Natural killer cell (primary cell): Measurements from ENCODE around the gene LIPE. TPM values are rescaled to one million over a fixed set of nuclear protein-coding genes. Genes with fewer than 3 reads are reported as not detected.

ENCODE experiments used
- ATAC-seq, 3 donors: fragments of 150-1000 bp in 2 of 3; fragments of 200-7000 bp in 1 of 3; cut with Tn5 transposase; 1 replicate in 1 of 3; 2 replicates in 2 of 3; pipeline ENCODE4 v1.10.0; 2021; ENCODE audit warnings: mild to moderate bottlenecking in 2 of 3, moderate library complexity in 2 of 3
- DNase-seq, 2 donors: peaks; one replicate each; pipeline versions ENCODE4 v3.0.0 to v3.0.0-alpha.2; 2013 to 2021; ENCODE audit warnings: mixed read lengths in 1 of 2
- H3K27ac ChIP-seq: one replicate; pipeline ENCODE4 v1.5.1; 2013; ENCODE audit warnings: mild to moderate bottlenecking, low read length
- H3K27me3 ChIP-seq: one replicate; pipeline ENCODE4 v1.6.1; 2013; ENCODE audit warnings: low read length; ENCODE audit not compliant: control insufficient read depth, insufficient read depth
- H3K36me3 ChIP-seq: one replicate; pipeline ENCODE4 v1.6.1; 2013; ENCODE audit warnings: low read length; ENCODE audit not compliant: control insufficient read depth, insufficient read depth
- H3K4me1 ChIP-seq: one replicate; pipeline ENCODE4 v1.6.1; 2013; ENCODE audit warnings: low read length; ENCODE audit not compliant: control insufficient read depth, insufficient read depth
- H3K4me3 ChIP-seq: one replicate; pipeline ENCODE4 v1.5.1; 2013; ENCODE audit warnings: low read length
- H3K9me3 ChIP-seq: one replicate; pipeline ENCODE4 v1.6.1; 2013; ENCODE audit warnings: low read length; ENCODE audit not compliant: control insufficient read depth, insufficient read depth
- H3K27ac Mint-ChIP-seq, 2 donors: one replicate each; pipeline ENCODE4 v1.8.0; 2022; ENCODE audit warnings: mild to moderate bottlenecking in 2 of 2, mixed read lengths in 2 of 2, moderate library complexity in 1 of 2
- H3K27me3 Mint-ChIP-seq, 2 donors: one replicate each; pipeline ENCODE4 v1.8.0; 2022; ENCODE audit warnings: low read depth in 2 of 2, mixed read lengths in 2 of 2
- H3K36me3 Mint-ChIP-seq: one replicate; pipeline ENCODE4 v1.8.0; 2022; ENCODE audit warnings: mixed read lengths
- H3K4me1 Mint-ChIP-seq, 2 donors: one replicate each; pipeline ENCODE4 v1.8.0; 2022; ENCODE audit warnings: mixed read lengths in 2 of 2
- H3K4me3 Mint-ChIP-seq: one replicate; pipeline ENCODE4 v1.8.0; 2022; ENCODE audit warnings: mild to moderate bottlenecking, moderate library complexity, mixed read lengths
- H3K9me3 Mint-ChIP-seq, 2 donors: one replicate each; pipeline ENCODE4 v1.8.0; 2022; ENCODE audit warnings: mixed read lengths in 2 of 2
- WGBS: methylation state at CpG from one replicate; pipeline ENCODE4 v1.1.7; 2013; ENCODE audit warnings: missing lambda C conversion rate; ENCODE audit not compliant: insufficient coverage; 5-methylcytosine and 5-hydroxymethylcytosine counted together
- intact Hi-C: fragments of 100-400 bp; cut with micrococcal nuclease; formaldehyde crosslinking; loops from one replicate; pipeline ENCODE4 v1.14.2; 2022
- total RNA-seq, 4 donors: library from RNA; stranded (reverse); fragments of 120-200 nt in 1 of 4; gene quantifications; one replicate each; pipeline versions ENCODE4 v1.2.3 to v1.2.4, GENCODE V29; 2013 to 2022
- TF ChIP-seq, protein P1 (sequence below): fragments of 200-600 bp; IDR thresholded peaks from one replicate; pipeline ENCODE4 v1.8.0; 2022; ENCODE audit warnings: antibody characterized with exemption

LIPE gene
- total RNA-seq, 3 donors from 2014 or later (not counting 1 experiment from before 2014, with no cell fraction given) = 5.3 to 13.3 (median 11.7) TPM

GRCh38 chr19:42376177-42376555 is 51.0 kb downstream of the LIPE start:
- no peaks in the 10 kb centered on the region for H3K9me3 Mint-ChIP-seq
- intact Hi-C loops = no loop called here
- no peaks in the 10 kb centered on the region for H3K36me3 Mint-ChIP-seq
- H3K4me1 ChIP-seq = no peaks in the 10 kb centered on the region
- no peak overlapping the region for H3K4me3 ChIP-seq
- no peaks in the 10 kb centered on the region for H3K27me3 Mint-ChIP-seq
- no peak overlapping the region for H3K4me3 Mint-ChIP-seq
- H3K9me3 ChIP-seq = no peaks in the 10 kb centered on the region
- H3K27me3 ChIP-seq = peaks cover 2% of the 10 kb centered on the region
- TF ChIP-seq, protein P1, sequence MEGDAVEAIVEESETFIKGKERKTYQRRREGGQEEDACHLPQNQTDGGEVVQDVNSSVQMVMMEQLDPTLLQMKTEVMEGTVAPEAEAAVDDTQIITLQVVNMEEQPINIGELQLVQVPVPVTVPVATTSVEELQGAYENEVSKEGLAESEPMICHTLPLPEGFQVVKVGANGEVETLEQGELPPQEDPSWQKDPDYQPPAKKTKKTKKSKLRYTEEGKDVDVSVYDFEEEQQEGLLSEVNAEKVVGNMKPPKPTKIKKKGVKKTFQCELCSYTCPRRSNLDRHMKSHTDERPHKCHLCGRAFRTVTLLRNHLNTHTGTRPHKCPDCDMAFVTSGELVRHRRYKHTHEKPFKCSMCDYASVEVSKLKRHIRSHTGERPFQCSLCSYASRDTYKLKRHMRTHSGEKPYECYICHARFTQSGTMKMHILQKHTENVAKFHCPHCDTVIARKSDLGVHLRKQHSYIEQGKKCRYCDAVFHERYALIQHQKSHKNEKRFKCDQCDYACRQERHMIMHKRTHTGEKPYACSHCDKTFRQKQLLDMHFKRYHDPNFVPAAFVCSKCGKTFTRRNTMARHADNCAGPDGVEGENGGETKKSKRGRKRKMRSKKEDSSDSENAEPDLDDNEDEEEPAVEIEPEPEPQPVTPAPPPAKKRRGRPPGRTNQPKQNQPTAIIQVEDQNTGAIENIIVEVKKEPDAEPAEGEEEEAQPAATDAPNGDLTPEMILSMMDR = no peak
- no peak overlapping the region for H3K27ac Mint-ChIP-seq
- 98% methylated on average over 17 of the region's 17 CpGs for WGBS
- no peak for DNase-seq
- no peaks in the 10 kb centered on the region for H3K36me3 ChIP-seq
- no peak overlapping the region for H3K27ac ChIP-seq
- no peaks in the 10 kb centered on the region for H3K4me1 Mint-ChIP-seq
- no peak for ATAC-seq

- H3K4me1 Mint-ChIP-seq = no peaks in the 10 kb centered on the region
- no peaks in the 10 kb centered on the region for H3K36me3 Mint-ChIP-seq
- TF ChIP-seq, protein P1 = no peak
- ATAC-seq (no peak), DNase-seq (no peak)
- 96% methylated on average over 54 of the region's 54 CpGs for WGBS
- H3K27ac Mint-ChIP-seq = no peak overlapping the region
- no peaks in the 10 kb centered on the region for H3K27me3 Mint-ChIP-seq
- intact Hi-C loops = no loop called here
- H3K9me3 Mint-ChIP-seq = no peaks in the 10 kb centered on the region
- Histone ChIP-seq H3K27ac (no peak overlapping the region), H3K36me3 (no peaks in the 10 kb centered on the region), H3K9me3 (no peaks in the 10 kb centered on the region), H3K27me3 (peaks cover 1% of the 10 kb centered on the region), H3K4me1 (no peaks in the 10 kb centered on the region), H3K4me3 (no peak overlapping the region)
- no peak overlapping the region for H3K4me3 Mint-ChIP-seq
These were observed 51.6 kb downstream of the LIPE start for GRCh38 chr19:42375415-42376176.

GRCh38 chr19:42374826-42375376 is 52.3 kb downstream of the LIPE start:
- H3K9me3 ChIP-seq = no peaks in the 10 kb centered on the region
- intact Hi-C loops = no loop called here
- 94% methylated on average over 11 of the region's 11 CpGs for WGBS
- H3K36me3 ChIP-seq = no peaks in the 10 kb centered on the region
- no peaks in the 10 kb centered on the region for H3K9me3 Mint-ChIP-seq
- H3K4me1 Mint-ChIP-seq = no peaks in the 10 kb centered on the region
- H3K27ac ChIP-seq = no peak overlapping the region
- no peaks in the 10 kb centered on the region for H3K27me3 Mint-ChIP-seq
- no peak overlapping the region for H3K4me3 ChIP-seq
- peaks cover 6% of the 10 kb centered on the region for H3K4me1 ChIP-seq
- no peaks in the 10 kb centered on the region for H3K27me3 ChIP-seq
- no peak for DNase-seq
- TF ChIP-seq, protein P1 = no peak
- no peak overlapping the region for H3K27ac Mint-ChIP-seq
- H3K36me3 Mint-ChIP-seq = no peaks in the 10 kb centered on the region
- ATAC-seq = no peak
- H3K4me3 Mint-ChIP-seq = no peak overlapping the region
